ENCODE measurements around the gene CYP2S1.

CYP2S1 gene

DNA sequence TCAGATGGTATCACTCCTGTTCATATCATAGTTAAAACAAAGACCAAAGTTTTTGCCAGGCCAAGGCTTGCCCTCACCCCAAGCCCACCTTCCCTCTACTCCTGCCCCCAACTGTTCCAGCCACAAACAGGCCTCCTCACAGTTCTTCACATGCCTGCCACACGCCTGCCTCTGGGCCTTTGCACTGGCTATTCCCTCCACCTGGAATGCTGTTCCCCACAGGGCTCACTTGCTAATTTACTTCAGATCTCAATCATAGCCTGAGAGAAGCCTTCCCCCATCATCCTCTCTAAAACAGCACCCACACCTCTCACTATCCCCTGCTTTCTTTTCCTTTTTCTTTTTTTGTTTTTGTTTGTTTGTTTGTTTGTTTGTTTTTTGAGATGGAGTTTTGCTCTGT, 21.1 kb downstream of the CYP2S1 start:
- no peak overlapping the region for H3K4me3 ChIP-seq (IDR thresholded peaks at IDR 0.05; ENCODE audit: insufficient read depth, low read depth, low read length)
- no peak overlapping the region for H3K4me2 ChIP-seq
- H4K20me1 ChIP-seq (ENCODE audit: insufficient read depth) = no peaks in the 10 kb centered on the region
- H3K9ac ChIP-seq = no peak overlapping the region
- peaks cover 10% of the 10 kb centered on the region; the same call in 1 of the 2 replicates for H3K27me3 ChIP-seq (ENCODE audit: insufficient read depth, low read depth)
- H3K4me1 ChIP-seq (ENCODE audit: low read depth, poor library complexity, severe bottlenecking) = no peaks in the 10 kb centered on the region
- H2AFZ ChIP-seq (ENCODE audit: low read depth) = no peak overlapping the region
- H3K36me3 ChIP-seq (ENCODE audit: insufficient read depth) = no peaks in the 10 kb centered on the region
- TF ChIP-seq, protein P1, sequence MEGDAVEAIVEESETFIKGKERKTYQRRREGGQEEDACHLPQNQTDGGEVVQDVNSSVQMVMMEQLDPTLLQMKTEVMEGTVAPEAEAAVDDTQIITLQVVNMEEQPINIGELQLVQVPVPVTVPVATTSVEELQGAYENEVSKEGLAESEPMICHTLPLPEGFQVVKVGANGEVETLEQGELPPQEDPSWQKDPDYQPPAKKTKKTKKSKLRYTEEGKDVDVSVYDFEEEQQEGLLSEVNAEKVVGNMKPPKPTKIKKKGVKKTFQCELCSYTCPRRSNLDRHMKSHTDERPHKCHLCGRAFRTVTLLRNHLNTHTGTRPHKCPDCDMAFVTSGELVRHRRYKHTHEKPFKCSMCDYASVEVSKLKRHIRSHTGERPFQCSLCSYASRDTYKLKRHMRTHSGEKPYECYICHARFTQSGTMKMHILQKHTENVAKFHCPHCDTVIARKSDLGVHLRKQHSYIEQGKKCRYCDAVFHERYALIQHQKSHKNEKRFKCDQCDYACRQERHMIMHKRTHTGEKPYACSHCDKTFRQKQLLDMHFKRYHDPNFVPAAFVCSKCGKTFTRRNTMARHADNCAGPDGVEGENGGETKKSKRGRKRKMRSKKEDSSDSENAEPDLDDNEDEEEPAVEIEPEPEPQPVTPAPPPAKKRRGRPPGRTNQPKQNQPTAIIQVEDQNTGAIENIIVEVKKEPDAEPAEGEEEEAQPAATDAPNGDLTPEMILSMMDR (conservative IDR thresholded peaks at IDR 0.05; ENCODE audit: low read depth, low read length) = no peak
- H3K27ac ChIP-seq = no peak overlapping the region
- H3K79me2 ChIP-seq (ENCODE audit: insufficient read depth, low read depth) = no peaks in the 10 kb centered on the region

DNA sequence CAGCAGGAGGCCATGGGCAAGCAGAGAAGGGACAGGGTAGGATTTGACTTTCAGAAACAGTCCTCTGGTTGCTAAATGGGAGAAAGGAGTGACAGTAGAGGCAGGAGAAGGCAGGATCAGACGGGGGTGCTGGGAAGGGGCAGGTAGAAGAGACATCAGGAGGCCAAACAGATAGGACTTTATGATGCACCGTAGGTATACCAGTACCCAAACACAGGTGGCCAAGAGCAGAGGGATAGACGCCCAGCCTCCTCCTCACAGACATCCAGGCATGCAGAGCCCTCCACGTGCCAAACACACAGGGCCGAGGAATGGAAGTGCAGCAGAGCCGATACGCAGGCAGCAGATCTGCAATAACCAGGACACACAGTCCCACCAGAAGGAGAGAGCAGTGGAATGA, 24.7 kb downstream of the CYP2S1 start:
- H3K27me3 ChIP-seq (ENCODE audit: insufficient read depth, low read depth) = peaks cover 36% of the 10 kb centered on the region

DNA sequence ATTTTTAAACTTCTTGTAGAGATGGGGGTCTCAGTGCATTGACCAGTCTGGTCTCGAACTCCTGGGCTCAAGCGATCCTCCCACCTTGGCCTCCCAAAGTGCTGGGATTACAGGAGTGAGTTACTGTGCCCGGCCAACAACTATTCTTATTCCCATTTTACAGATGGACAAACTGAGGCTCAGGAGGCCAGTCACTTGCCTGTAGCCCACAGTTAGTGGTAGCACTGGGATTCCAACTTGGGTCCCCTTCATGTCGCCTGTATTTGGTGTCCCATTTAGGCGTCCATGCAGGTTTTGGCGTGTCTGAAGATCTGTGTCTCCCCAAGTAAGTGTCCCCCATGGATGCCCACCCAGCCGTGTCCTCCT, 25.2 kb downstream of the CYP2S1 start:
- no peak overlapping the region for H3K9ac ChIP-seq
- peaks cover 40% of the 10 kb centered on the region for H3K27me3 ChIP-seq (ENCODE audit: insufficient read depth, low read depth)
- no peak overlapping the region for H3K4me2 ChIP-seq
- H3K4me3 ChIP-seq (IDR thresholded peaks at IDR 0.05; ENCODE audit: insufficient read depth, low read depth, low read length) = no peak overlapping the region
- TF ChIP-seq, protein P1 (conservative IDR thresholded peaks at IDR 0.05; ENCODE audit: low read depth, low read length) = no peak
- H3K4me1 ChIP-seq (ENCODE audit: low read depth, poor library complexity, severe bottlenecking) = no peaks in the 10 kb centered on the region
- H4K20me1 ChIP-seq (ENCODE audit: insufficient read depth) = no peaks in the 10 kb centered on the region
- H2AFZ ChIP-seq (ENCODE audit: low read depth) = no peak overlapping the region
- H3K36me3 ChIP-seq (ENCODE audit: insufficient read depth) = no peaks in the 10 kb centered on the region
- no peaks in the 10 kb centered on the region for H3K79me2 ChIP-seq (ENCODE audit: insufficient read depth, low read depth)
- no peak overlapping the region for H3K27ac ChIP-seq

More for the DNA sequence above, 24.7 kb downstream of the CYP2S1 start:
- Histone ChIP-seq H4K20me1 (ENCODE audit: insufficient read depth) (no peaks in the 10 kb centered on the region), H2AFZ (ENCODE audit: low read depth) (no peak overlapping the region), H3K79me2 (ENCODE audit: insufficient read depth, low read depth) (no peaks in the 10 kb centered on the region), H3K36me3 (ENCODE audit: insufficient read depth) (no peaks in the 10 kb centered on the region), H3K4me2 (no peak overlapping the region), H3K9ac (no peak overlapping the region), H3K4me1 (ENCODE audit: low read depth, poor library complexity, severe bottlenecking) (no peaks in the 10 kb centered on the region), H3K27ac (no peak overlapping the region), H3K4me3 (IDR thresholded peaks at IDR 0.05; ENCODE audit: insufficient read depth, low read depth, low read length) (no peak overlapping the region)
- TF ChIP-seq, protein P1 (conservative IDR thresholded peaks at IDR 0.05; ENCODE audit: low read depth, low read length) = no peak

DNA sequence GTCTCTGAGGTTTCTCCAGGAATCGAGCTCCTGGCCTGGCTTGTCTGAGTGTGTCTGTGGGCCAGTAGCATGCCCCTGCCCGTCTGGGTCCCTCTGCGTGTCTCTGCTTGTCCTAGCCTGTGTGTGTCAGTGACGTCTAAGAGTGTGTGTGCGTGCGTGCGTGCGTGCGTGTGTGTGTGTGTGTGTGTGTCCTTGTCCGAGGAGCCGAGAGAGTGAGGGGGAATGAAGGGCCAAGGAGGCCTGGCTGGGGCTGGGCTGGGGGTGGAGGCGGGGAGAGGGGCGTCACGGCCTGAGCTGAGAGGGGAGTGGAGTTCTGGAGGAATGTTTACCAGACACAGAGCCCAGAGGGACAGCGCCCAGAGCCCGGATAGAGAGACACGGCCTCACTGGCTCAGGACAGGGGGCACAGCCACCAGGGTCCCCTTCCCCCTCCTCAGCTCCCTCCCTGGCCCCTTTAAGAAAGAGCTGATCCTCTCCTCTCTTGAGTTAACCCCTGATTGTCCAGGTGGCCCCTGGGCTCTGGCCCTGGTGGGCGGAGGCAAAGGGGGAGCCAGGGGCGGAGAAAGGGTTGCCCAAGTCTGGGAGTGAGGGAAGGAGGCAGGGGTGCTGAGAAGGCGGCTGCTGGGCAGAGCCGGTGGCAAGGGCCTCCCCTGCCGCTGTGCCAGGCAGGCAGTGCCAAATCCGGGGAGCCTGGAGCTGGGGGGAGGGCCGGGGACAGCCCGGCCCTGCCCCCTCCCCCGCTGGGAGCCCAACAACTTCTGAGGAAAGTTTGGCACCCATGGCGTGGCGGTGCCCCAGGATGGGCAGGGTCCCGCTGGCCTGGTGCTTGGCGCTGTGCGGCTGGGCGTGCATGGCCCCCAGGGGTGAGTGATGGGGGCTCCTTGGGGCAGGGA, 25.8 kb downstream of the CYP2S1 start, which contains the start of gene AXL:
Gene AXL (plus strand): TSS at position 609 of the 893 bp plus-strand sequence. CDS start 170 bp downstream, at position 779.
- no peaks in the 10 kb centered on the region for H4K20me1 ChIP-seq (ENCODE audit: insufficient read depth)
- TF ChIP-seq, protein P1 (conservative IDR thresholded peaks at IDR 0.05; ENCODE audit: low read depth, low read length) = no peak
- H2AFZ ChIP-seq (ENCODE audit: low read depth) = no peak within 1 kb of the TSS
- no peak within 1 kb of the TSS for H3K4me3 ChIP-seq (IDR thresholded peaks at IDR 0.05; ENCODE audit: insufficient read depth, low read depth, low read length)
- H3K79me2 ChIP-seq (ENCODE audit: insufficient read depth, low read depth) = no peaks in the 10 kb centered on the region
- H3K9ac ChIP-seq = no peak within 1 kb of the TSS
- no peaks in the 10 kb centered on the region for H3K4me1 ChIP-seq (ENCODE audit: low read depth, poor library complexity, severe bottlenecking)
- no peaks in the 10 kb centered on the region for H3K36me3 ChIP-seq (ENCODE audit: insufficient read depth)
- H3K27ac ChIP-seq = no peak within 1 kb of the TSS
- H3K27me3 ChIP-seq (ENCODE audit: insufficient read depth, low read depth) = peaks cover 40% of the 10 kb centered on the region
- H3K4me2 ChIP-seq = no peak within 1 kb of the TSS

Measured in KMS-11 (cell line).